GM19324 (cell line): Measurements from ENCODE around the gene BLOC1S4.
"Not testable (repeated sequence)": the region's sequence is repeated elsewhere in the genome, so short reads cannot be mapped to it uniquely, and the experiment has no call there.

Experiments used
- ATAC-seq: cut with Tn5 transposase; IDR thresholded peaks from one replicate; pipeline ENCODE4 v1.9.1; 2021; ENCODE audit warnings: mild to moderate bottlenecking, moderate library complexity; ENCODE audit not compliant: unreplicated experiment, low FRiP score

The BLOC1S4 gene

GRCh38 chr4:6716958-6717655 lies 1.1 kb downstream of the BLOC1S4 start:
- ATAC-seq, result no peak

- ATAC-seq, result no peak
Observed at GRCh38 chr4:6718932-6719610, 3.1 kb downstream of the BLOC1S4 start.

- no peak for ATAC-seq
Observed at GRCh38 chr4:6719611-6720179, 3.7 kb downstream of the BLOC1S4 start.

GRCh38 chr4:6720202-6720699 lies 4.3 kb downstream of the BLOC1S4 start:
- no peak for ATAC-seq

GRCh38 chr4:6721121-6721520 lies 5.1 kb downstream of the BLOC1S4 start:
- no peak for ATAC-seq

GRCh38 chr4:6722891-6723290 lies 6.9 kb downstream of the BLOC1S4 start:
- no peak for ATAC-seq

GRCh38 chr4:6723851-6724250 lies 7.9 kb downstream of the BLOC1S4 start:
- no peak for ATAC-seq

- no peak for ATAC-seq
Observed at GRCh38 chr4:6724421-6725111, 8.6 kb downstream of the BLOC1S4 start.

GRCh38 chr4:6725427-6725961 lies 9.5 kb downstream of the BLOC1S4 start:
- not testable (repeated sequence) for ATAC-seq

GRCh38 chr4:6727081-6727942 lies 11.3 kb downstream of the BLOC1S4 start:
- ATAC-seq, result no peak

GRCh38 chr4:6727943-6728250 lies 11.9 kb downstream of the BLOC1S4 start:
- no peak for ATAC-seq

- no peak for ATAC-seq
Observed at GRCh38 chr4:6728320-6729029, 12.5 kb downstream of the BLOC1S4 start.

GRCh38 chr4:6730603-6731317 lies 14.8 kb downstream of the BLOC1S4 start:
- ATAC-seq, result no peak

- no peak for ATAC-seq
Observed at GRCh38 chr4:6731318-6731675, 15.3 kb downstream of the BLOC1S4 start.

GRCh38 chr4:6731780-6732179 lies 15.8 kb downstream of the BLOC1S4 start:
- ATAC-seq, result no peak

- ATAC-seq, result no peak
Observed at GRCh38 chr4:6732441-6733357, 16.7 kb downstream of the BLOC1S4 start.

GRCh38 chr4:6733358-6734164 lies 17.6 kb downstream of the BLOC1S4 start:
- no peak for ATAC-seq
